ENCODE results near the gene CIB2.

Gene CIB2

DNA sequence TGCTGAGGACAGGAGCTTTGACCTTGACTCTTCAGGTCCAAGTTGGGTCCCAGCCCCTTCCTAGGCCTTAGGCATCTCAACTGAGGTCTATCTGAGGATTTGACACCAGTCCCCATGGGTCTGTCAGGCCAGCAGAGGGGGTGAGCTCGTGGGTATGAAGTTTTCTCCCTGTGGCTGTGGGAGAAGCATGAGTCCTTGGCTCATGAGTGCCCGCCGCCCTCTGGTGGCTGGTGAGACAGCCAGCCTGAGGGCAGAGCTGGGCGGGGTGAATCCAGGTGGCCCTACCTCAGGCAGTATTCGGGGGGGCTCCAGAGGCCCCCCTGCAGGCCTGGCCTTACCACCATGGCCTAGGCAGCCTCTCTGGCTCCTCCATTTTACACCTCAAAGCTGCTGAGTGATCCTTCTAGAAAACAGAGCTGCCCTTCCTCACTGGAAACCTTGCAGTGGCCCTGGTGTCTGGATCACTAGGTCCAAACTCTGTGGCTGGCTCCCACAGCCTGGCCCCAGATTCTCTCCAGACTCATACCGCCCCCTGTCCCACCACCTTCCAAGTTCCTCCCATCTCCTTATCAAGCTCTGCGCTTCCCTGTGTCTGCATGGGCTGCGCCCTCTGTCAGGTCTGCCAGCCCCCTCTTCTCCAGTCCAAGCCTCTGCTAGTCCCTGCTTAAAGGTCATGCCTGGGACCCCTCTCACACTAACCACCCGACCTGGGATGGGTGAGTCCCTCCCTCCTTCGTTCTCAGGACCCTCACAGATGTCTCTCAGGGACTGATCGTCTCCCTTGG is 22.8 kb downstream of the CIB2 start:
- peak; percentile 67 for DNase-seq

DNA sequence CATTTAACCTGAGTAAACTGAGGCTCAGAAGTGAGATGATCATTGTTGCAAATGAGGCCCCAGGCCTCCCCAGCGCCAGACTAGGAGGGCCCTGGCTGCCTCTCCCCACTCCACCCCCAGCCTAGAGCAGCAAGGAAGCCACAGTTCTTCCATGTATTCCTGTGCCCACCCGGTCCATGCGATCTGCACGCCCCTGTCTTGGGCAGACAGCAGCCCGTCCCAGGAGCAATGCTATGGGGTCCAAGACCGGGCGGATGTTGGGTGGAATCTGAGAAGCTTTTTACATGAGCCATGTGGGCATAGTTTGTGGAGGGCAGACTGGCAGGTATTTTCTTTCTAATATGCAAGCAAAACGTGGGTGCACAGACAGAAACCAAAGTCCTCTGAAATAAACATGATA is 23.8 kb downstream of the CIB2 start:
- DNase-seq: no peak

GRCh38 chr15:78105476-78106241 is 25.6 kb downstream of the CIB2 start:
- no peak for DNase-seq

- DNase-seq: no peak
Observed at GRCh38 chr15:78104566-78105475, 26.4 kb downstream of the CIB2 start.

- DNase-seq: no peak
Observed at GRCh38 chr15:78104119-78104479, 27.1 kb downstream of the CIB2 start.

GRCh38 chr15:78103406-78104118 is 27.7 kb downstream of the CIB2 start:
- no peak for DNase-seq

DNA sequence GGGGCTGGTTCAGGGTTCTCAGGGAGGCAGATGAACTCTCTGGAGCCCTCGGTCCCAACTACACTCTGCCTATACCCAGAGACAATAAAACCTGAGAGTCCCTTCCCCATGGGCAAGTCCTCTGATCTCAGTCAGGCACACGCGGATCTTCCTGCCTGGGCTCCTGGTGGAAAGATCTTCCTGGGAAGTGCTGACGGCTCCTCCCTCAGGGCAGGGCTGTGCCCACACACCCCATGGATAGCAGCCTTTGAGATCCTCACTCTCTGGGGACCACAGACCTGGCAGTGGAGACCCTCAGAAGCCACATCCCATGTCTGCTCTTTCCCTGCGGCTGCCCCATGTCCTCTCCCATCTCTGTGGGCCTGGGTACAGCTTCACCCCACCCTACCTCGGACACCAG is 28.5 kb downstream of the CIB2 start:
- DNase-seq: no peak

GRCh38 chr15:78102211-78102610 is 29.0 kb downstream of the CIB2 start:
- DNase-seq: no peak

- no peak for DNase-seq
Observed at GRCh38 chr15:78101423-78102105, 29.7 kb downstream of the CIB2 start.

DNA sequence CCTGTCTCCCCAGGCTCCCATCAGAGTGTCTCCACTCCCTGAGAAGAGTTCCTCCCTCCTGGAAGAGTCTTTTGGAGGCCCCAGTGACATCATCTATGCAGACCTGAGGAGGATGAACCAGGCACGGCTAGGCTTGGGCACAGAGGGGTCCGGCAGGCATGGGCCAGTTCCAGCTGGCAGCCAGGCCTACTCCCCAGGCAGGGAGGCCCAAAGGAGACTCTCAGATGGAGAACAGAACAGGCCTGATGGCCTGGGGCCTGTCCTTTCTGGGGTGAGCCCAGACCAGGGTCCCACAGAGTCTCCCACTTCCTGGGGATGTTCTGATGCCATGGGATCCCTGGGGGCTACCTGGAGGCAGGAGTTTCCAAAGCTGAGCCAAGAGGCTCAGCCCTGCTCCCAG is 30.4 kb downstream of the CIB2 start:
- DNase-seq: no peak

- DNase-seq: no peak
Observed at GRCh38 chr15:78098131-78098755, 33.0 kb downstream of the CIB2 start.

GRCh38 chr15:78097667-78098066 is 33.6 kb downstream of the CIB2 start:
- DNase-seq: no peak

GRCh38 chr15:78093242-78094020 is 37.8 kb downstream of the CIB2 start:
- no peak for DNase-seq

DNA sequence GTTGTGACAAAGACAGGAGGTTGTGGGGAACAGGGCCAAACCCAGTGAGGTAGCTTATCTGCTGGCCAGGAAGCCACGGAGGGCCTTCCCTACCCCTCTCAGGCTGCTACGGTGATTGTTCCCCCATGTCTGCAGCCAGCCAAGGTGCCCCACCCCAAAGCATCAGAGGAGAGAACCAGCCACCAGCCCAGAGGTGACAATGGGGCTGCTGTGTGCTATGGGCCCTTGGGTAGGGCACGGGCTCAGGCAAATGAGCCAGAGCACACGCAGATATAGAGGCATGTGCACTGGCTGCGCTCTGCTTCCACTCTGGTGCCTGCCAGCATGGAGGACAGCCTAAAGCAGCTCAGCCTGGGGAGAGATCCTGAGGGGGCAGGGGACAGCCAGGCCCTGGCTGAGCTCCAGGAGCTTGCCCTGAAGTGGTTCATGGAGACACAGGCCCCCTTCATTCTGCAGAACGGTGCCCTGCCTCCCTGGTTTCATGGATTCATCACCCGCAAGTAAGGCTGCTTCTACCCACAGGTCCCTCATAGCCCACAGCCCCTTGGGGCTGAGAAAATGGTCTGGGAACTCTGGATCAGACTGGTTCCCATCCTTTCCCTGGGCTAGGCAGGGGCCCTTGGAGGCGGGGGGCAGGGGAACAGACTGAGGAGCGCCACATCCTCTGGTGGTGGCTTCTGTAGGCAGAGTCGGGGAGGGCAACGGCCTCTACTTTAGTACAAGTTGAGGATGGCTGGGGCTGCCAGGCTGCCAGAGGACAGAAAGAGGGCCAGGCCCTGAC is 38.8 kb downstream of the CIB2 start, which contains the start of gene SH2D7:
Gene SH2D7, plus strand, starts transcription at position 301 of the 781 bp plus-strand sequence. Its CDS starts 24 bp downstream, at position 325.
- DNase-seq: no peak

DNA sequence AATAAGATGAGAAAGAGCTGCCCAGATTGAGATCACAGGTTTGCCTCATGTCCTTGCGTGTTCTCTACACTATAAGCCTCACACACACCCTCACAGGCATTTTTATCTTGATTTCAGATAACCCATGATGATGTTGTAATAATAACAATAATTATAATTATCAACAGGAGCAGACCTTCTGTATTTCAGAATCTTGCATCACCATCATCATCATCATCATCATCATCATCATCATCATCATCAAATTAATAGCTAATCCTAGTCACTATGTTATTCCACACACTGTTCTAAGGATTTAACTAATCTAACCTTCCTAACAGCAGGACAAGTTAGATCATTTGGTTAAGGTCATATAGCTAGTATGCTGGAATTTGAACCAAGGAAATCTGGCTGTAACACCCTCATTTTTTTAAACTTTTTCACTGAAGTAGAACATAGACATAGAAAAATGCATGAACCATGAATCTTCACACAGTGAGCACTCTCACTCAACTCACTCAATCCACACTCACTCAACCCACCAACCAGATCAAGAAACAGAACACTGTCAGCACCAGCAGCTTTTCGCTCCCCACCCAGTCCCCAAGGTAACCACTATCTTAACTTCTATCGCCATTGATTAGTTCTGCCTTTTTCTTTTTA is 40.7 kb downstream of the CIB2 start:
- no peak for DNase-seq

- no peak for DNase-seq
Observed at GRCh38 chr15:78088773-78089080, 42.5 kb downstream of the CIB2 start.

GRCh38 chr15:78087951-78088772 is 43.1 kb downstream of the CIB2 start:
- no peak for DNase-seq

DNA sequence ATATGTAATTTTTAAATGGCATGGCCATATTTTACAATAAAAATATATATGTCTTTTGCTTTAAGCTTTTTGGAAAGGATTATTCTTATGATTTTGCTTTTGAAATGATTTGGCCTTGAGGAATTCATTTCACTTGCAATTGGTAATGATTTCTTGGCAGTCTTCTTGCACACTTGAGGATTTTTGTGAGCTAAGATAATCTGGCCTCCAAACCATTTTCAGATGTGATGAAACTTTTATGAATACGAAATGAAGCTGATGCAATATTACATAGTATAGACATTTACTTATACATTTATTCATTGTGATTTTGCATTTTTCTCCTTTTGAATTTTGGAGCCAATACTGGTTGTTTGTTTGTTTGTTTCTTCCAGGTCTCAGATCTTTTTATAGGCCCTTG is 45.3 kb downstream of the CIB2 start:
- DNase-seq: no peak

All from right kidney (tissue), 1 donor.